Esophagus squamous epithelium (tissue), 4 donors: ENCODE results near the gene CD5L.

Experiments used
- CTCF ChIP-seq, 6 experiments: fragments of 450-650 bp in 4 of 6; fragments of 200-600 bp in 2 of 6; sonication (generic) in 2 of 6; IDR thresholded peaks; one replicate each; pipeline ENCODE4 v1.5.1; 2016 to 2019; ENCODE audit warnings: antibody characterized with exemption in 6 of 6, mild to moderate bottlenecking in 4 of 6, moderate library complexity in 4 of 6
- POLR2A ChIP-seq, 4 donors: fragments of 450-650 bp; IDR thresholded peaks; one replicate each; pipeline ENCODE4 v1.6.1; 2017; ENCODE audit warnings: antibody characterized with exemption in 4 of 4, mild to moderate bottlenecking in 4 of 4, moderate library complexity in 3 of 4

- TF ChIP-seq CTCF (IDR thresholded peaks at IDR 0.05) (no peak), POLR2A (IDR thresholded peaks at IDR 0.05) (no peak)
Observed at GRCh38 chr1:157868654-157869053, 27.0 kb upstream of the CD5L start.
